Smooth muscle cell (in vitro differentiated cells): Measurements from ENCODE around the gene MRI1. TPM values are rescaled to one million over a fixed set of nuclear protein-coding genes. Genes with fewer than 3 reads are reported as not detected.
"Not testable (repeated sequence)": the region's sequence is repeated elsewhere in the genome, so short reads cannot be mapped to it uniquely, and the experiment has no call there.

Experiments
- DNase-seq: peaks from one replicate; lab custom pipeline; 2025; ENCODE audit not compliant: unreplicated experiment; lab: John Stamatoyannopoulos, UW
- H2AFZ ChIP-seq: fragments of 200-600 bp; sonication (generic); 2 replicates; pipeline ENCODE4 v1.6.0; 2016; ENCODE audit warnings: antibody characterized with exemption, low read depth, mild to moderate bottlenecking
- H3F3A ChIP-seq: fragments of 200-600 bp; sonication (generic); 2 replicates; pipeline ENCODE4 v1.6.0; 2017; ENCODE audit warnings: antibody characterized with exemption, low read depth
- H3K27ac ChIP-seq: fragments of 200-600 bp; sonication (generic); 2 replicates; pipeline ENCODE4 v1.5.1; 2016; ENCODE audit warnings: low read depth, mild to moderate bottlenecking
- H3K27me3 ChIP-seq: fragments of 200-600 bp; sonication (generic); 2 replicates; pipeline ENCODE4 v1.6.1; 2016; ENCODE audit warnings: low read depth, mild to moderate bottlenecking
- H3K36me3 ChIP-seq: fragments of 200-600 bp; sonication (generic); 2 replicates; pipeline ENCODE4 v1.5.1; 2016; ENCODE audit warnings: low read depth
- H3K4me1 ChIP-seq: fragments of 200-600 bp; sonication (generic); 2 replicates; pipeline ENCODE4 v1.5.1; 2016; ENCODE audit warnings: low read depth
- H3K4me2 ChIP-seq: fragments of 200-600 bp; sonication (generic); 2 replicates; pipeline ENCODE4 v1.6.0; 2016; ENCODE audit warnings: mild to moderate bottlenecking
- H3K4me3 ChIP-seq: fragments of 200-600 bp; sonication (generic); 2 replicates; pipeline ENCODE4 v1.5.1; 2016; ENCODE audit warnings: mild to moderate bottlenecking
- H3K79me2 ChIP-seq: fragments of 200-600 bp; sonication (generic); 2 replicates; pipeline ENCODE4 v1.6.0; 2016; ENCODE audit warnings: low read depth, mild to moderate bottlenecking
- H3K9ac ChIP-seq: fragments of 200-600 bp; sonication (generic); 2 replicates; pipeline ENCODE4 v1.6.0; 2016; ENCODE audit warnings: low read depth
- H3K9me3 ChIP-seq: fragments of 200-600 bp; sonication (generic); replicated peaks from 2 replicates; pipeline ENCODE4 v1.5.1; 2016; ENCODE audit warnings: low read depth
- H4K20me1 ChIP-seq: fragments of 200-600 bp; sonication (generic); 2 replicates; pipeline ENCODE4 v1.6.0; 2016; ENCODE audit warnings: low read depth
- CTCF ChIP-seq: fragments of 200-600 bp; sonication (generic); IDR thresholded peaks from 2 replicates; pipeline ENCODE4 v1.5.1; 2017; ENCODE audit warnings: borderline replicate concordance, mild to moderate bottlenecking, antibody characterized with exemption; ENCODE audit not compliant: insufficient read depth, poor library complexity, severe bottlenecking
- WGBS: methylation state at CpG from one replicate; pipeline ENCODE4 v1.1.7; 2016; ENCODE audit warnings: low lambda C conversion rate; 5-methylcytosine and 5-hydroxymethylcytosine counted together
- polyA plus RNA-seq: library from polyadenylated mRNA; unstranded; fragments of >200 nt; fragmentation: Nextera tagmentation; extraction: Ambion mirVana; gene quantifications from 2 replicates; pipeline ENCODE4 v1.2.1, GENCODE V29; 2016
- total RNA-seq: library from RNA; depleted of rRNA; stranded (reverse); fragments of >200 nt; gene quantifications from 2 replicates; pipeline ENCODE4 v1.2.3, GENCODE V29; 2014

Gene MRI1
- total and polyA plus RNA-seq, 2 experiments from 2014 or later = 11.7 to 17.3 TPM

GRCh38 chr19:13747098-13747453, 17.2 kb upstream of the MRI1 start:
- Histone ChIP-seq H3K4me2 (peak overlapping the region; percentile 70), H2AFZ (peak overlapping the region; percentile 19)
- 95% methylated on average over 8 of the region's 8 CpGs for WGBS

GRCh38 chr19:13748169-13748828, 16.0 kb upstream of the MRI1 start:
- H3K9ac ChIP-seq = peak overlapping the region; percentile 78
- peaks cover 25% of the 10 kb centered on the region for H3K79me2 ChIP-seq
- no peak for DNase-seq
- no peaks in the 10 kb centered on the region for H3F3A ChIP-seq
- 5% methylated on average over 25 of the region's 25 CpGs for WGBS
- H3K9me3 ChIP-seq = no peaks in the 10 kb centered on the region
- H3K27me3 ChIP-seq = no peaks in the 10 kb centered on the region
- H3K4me1 ChIP-seq = peaks cover 4% of the 10 kb centered on the region
- H3K27ac ChIP-seq = peak overlapping the region; percentile 71
- peak overlapping the region; percentile 72 for H3K4me3 ChIP-seq
- no peaks in the 10 kb centered on the region for H3K36me3 ChIP-seq
- peak overlapping the region; percentile 73 for H2AFZ ChIP-seq
- TF ChIP-seq CTCF = no peak
- peak overlapping the region; percentile 87 for H3K4me2 ChIP-seq
- no peaks in the 10 kb centered on the region for H4K20me1 ChIP-seq

More at GRCh38 chr19:13747098-13747453, 17.2 kb upstream of the MRI1 start:
- no peaks in the 10 kb centered on the region for H3F3A ChIP-seq
- no peaks in the 10 kb centered on the region for H3K27me3 ChIP-seq
- no peak for TF ChIP-seq CTCF
- no peak overlapping the region for H3K9ac ChIP-seq
- no peak overlapping the region for H3K27ac ChIP-seq
- DNase-seq = no peak
- H3K79me2 ChIP-seq = peaks cover 25% of the 10 kb centered on the region
- H3K9me3 ChIP-seq = no peaks in the 10 kb centered on the region
- H3K4me1 ChIP-seq = peaks cover 4% of the 10 kb centered on the region
- H3K36me3 ChIP-seq = no peaks in the 10 kb centered on the region
- H3K4me3 ChIP-seq = peak overlapping the region; percentile 72
- no peaks in the 10 kb centered on the region for H4K20me1 ChIP-seq

DNA sequence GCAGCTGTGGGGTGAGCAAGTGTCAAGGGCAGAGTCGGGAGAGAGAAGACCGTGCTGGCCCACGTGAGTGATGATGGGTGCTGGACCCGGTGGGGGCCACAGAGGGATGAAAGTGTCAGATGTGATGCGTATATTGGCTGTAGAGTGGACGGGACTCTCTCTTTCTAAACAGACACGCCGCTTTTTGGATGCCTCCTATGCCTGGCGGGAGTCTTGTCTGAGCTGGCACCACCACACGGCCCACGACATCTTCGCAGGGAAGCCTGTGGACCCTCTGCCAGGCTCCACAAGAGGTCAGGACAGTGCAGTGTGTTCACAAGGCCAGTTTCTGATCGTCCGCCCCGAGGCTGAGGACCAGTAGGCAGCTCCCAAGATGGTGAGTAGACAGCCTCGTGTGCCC, 12.9 kb upstream of the MRI1 start:
- Histone ChIP-seq H3F3A (no peaks in the 10 kb centered on the region), H3K27me3 (no peaks in the 10 kb centered on the region), H3K9ac (no peak overlapping the region), H3K4me1 (peaks cover 4% of the 10 kb centered on the region), H3K4me2 (no peak overlapping the region), H4K20me1 (no peaks in the 10 kb centered on the region), H2AFZ (no peak overlapping the region), H3K27ac (no peak overlapping the region), H3K36me3 (peaks cover 3% of the 10 kb centered on the region), H3K9me3 (no peaks in the 10 kb centered on the region), H3K4me3 (no peak overlapping the region), H3K79me2 (peaks cover 25% of the 10 kb centered on the region)
- DNase-seq = no peak
- no peak for TF ChIP-seq CTCF
- 95% methylated on average over 16 of the region's 16 CpGs for WGBS

GRCh38 chr19:13753622-13754021, 10.7 kb upstream of the MRI1 start:
- not testable (repeated sequence) for H3F3A ChIP-seq, H2AFZ ChIP-seq, H3K27ac ChIP-seq, H3K4me2 ChIP-seq, H3K27me3 ChIP-seq, H3K9ac ChIP-seq, H3K36me3 ChIP-seq, DNase-seq, H3K9me3 ChIP-seq, H3K4me1 ChIP-seq, H4K20me1 ChIP-seq, H3K4me3 ChIP-seq
- WGBS = 89% methylated on average over 7 of the region's 7 CpGs
- H3K79me2 ChIP-seq = peaks cover 24% of the 10 kb centered on the region
